ENCODE results near the gene CRB2.

Gene CRB2

DNA sequence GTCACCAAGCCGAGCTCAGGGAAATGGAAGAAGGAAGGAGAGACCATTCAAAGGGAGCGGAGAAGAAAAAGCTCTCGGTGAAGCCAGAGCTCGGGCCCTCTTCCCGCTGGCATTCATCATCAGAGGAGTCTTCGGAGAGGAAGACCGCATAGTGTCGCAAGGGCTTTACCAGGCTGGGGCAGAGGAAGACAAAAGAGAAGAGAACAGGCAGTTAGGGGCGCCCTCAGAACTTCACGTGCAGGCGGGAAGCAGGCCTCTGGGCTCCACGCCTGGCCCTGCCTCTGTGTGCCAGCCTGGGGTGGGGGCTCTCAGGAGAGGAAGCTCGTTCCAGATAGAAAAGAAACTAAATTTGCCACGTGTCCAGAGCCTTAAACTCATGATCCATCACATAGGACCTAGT is 31.7 kb downstream of the CRB2 start:
- TF ChIP-seq GATA3 (IDR thresholded peaks at IDR 0.05; ENCODE audit: low read depth, low read length): no peak
- TF ChIP-seq GATA2 (IDR thresholded peaks at IDR 0.05; ENCODE audit: low read depth, low read length): no peak

DNA sequence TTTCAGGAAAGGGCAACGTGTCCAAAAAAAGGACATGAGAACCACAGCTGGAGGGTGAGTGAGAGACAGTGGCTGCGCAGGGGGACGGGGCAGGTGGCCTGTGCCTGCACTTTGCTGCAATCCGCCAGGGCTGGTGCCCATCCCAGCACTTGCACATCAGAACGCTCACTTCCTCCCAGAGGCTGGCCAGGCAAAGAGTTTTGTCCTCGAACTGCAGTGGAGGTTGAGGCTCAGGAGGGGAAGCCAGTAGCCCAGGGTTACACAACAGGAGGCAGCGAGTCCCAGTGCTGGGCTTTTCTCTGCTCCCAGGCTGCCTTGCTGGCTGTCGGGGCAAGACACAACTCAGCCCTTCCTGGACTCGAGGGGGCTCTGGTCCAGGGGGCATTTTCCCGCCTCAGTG is 33.1 kb downstream of the CRB2 start:
- TF ChIP-seq GATA3 (IDR thresholded peaks at IDR 0.05; ENCODE audit: low read depth, low read length) (no peak), GATA2 (IDR thresholded peaks at IDR 0.05; ENCODE audit: low read depth, low read length) (no peak)

DNA sequence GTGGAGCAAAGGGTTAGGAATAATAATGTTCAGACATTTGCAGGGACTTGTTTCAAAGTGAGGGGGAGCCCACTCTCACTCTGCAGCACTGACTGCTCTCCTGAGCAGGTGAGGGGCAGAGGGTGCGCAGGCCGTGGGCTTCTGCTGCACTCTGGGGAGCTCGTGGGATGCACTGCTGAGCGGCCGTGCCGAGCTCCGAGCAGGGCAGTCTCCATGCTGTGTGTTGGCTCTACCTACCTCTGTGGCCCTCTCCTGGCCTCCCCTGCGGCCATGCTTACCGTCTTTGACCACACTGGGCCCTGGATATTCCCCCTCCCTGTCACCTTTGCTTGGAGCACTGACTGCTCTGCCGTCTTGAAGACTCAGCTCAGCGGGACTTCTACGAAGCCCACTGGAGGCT is 33.7 kb downstream of the CRB2 start:
- TF ChIP-seq GATA2 (IDR thresholded peaks at IDR 0.05; ENCODE audit: low read depth, low read length) (no peak), GATA3 (IDR thresholded peaks at IDR 0.05; ENCODE audit: low read depth, low read length) (no peak)

DNA sequence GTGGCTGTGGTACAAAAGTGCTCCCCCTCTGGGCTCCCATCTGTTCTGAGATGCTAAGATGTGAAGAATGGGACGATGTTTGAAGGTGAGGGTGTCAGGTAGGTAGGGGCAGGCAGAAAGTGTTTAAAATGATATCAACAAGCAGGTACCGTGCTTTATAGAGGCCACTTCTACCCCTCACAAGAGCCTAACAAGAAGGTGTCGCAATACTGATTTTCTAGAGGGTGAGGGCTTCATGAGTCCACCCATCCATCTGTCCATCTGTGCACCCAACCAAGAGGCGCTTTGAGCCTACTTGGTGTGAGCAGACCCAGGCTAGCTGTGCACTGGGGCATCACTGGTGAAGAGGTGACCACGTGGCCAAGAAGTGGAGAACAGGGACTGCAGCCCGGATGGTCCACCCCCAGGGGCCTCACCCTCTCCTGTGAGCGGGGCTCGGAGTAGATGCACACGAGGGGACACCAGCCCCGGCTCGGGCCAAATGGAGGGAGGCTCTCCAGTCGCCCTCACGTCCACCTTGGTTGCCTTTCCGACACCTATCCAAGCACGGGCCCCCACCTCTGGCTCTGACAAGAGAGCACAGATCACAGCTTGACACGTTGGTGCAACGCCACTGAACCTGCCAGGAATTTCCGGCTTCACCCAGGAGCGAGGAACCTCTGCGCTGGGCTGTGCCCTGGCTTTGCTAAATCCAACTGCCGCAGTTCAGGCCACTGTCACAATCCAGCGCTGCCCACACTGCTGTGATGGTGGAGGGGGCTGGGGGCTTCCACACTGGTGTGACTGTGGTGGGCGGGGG is 34.5 kb downstream of the CRB2 start:
- TF ChIP-seq GATA3 (IDR thresholded peaks at IDR 0.05; ENCODE audit: low read depth, low read length) (no peak), GATA2 (IDR thresholded peaks at IDR 0.05; ENCODE audit: low read depth, low read length) (no peak)

DNA sequence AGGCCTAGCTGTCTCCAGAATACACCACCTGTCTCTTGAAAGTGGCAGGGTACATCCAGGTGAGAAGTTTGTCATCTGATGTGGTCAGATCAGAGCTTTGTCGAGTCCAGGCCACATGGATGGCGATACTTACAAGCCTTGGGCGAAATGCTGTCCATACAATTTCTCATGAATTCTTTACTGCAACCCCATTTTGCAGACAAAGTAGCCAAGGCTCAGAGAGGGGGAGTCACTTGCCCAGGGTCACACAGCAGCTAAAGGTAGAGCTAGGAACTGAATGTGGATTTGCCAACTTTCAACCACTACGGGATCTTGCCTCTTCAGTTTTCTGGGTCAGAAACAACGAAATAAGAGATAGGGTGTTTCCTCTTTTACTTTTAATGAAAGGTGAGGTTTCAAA is 35.2 kb downstream of the CRB2 start:
- TF ChIP-seq GATA2 (IDR thresholded peaks at IDR 0.05; ENCODE audit: low read depth, low read length) (no peak), GATA3 (IDR thresholded peaks at IDR 0.05; ENCODE audit: low read depth, low read length) (no peak)

DNA sequence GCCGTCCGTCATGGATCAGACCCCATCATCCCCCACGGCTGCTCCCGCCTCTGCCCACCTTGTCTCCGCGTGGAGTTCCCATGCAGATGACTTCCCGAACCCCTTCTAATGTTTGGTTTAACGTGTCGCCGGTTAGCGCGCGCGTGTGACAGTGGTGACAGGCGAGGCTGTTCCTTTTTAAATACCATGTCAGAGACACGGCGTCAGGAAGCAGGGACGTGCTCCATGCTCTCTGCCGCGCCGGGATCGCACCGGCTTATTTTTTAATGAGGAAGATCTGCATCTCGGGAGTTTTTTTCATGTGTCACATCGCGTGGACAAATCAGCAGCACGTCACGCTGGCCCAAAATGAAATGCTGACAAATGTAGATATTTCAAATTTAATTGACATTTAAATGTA is 35.9 kb downstream of the CRB2 start:
- TF ChIP-seq GATA3 (IDR thresholded peaks at IDR 0.05; ENCODE audit: low read depth, low read length) (no peak), GATA2 (IDR thresholded peaks at IDR 0.05; ENCODE audit: low read depth, low read length) (no peak)

DNA sequence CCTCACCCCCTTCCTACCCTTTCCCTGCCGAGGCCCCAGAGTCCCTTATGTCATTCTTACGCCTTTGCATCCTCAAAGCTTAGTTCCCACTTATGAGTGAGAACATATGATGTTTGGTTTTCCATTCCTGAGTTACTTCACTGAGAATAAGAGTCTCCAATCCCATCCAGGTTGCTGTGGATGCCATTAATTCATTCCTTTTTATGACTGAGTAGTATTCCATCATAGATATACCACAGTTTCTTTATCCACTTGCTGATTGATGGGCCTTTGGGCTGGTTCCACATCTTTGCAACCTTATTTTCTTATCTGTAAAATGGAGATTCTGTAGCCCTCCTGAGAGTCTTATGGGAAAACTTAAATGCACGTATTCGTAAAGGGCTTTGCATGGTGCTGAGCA is 36.8 kb downstream of the CRB2 start:
- TF ChIP-seq GATA2 (IDR thresholded peaks at IDR 0.05; ENCODE audit: low read depth, low read length): no peak
- TF ChIP-seq GATA3 (IDR thresholded peaks at IDR 0.05; ENCODE audit: low read depth, low read length): no peak

DNA sequence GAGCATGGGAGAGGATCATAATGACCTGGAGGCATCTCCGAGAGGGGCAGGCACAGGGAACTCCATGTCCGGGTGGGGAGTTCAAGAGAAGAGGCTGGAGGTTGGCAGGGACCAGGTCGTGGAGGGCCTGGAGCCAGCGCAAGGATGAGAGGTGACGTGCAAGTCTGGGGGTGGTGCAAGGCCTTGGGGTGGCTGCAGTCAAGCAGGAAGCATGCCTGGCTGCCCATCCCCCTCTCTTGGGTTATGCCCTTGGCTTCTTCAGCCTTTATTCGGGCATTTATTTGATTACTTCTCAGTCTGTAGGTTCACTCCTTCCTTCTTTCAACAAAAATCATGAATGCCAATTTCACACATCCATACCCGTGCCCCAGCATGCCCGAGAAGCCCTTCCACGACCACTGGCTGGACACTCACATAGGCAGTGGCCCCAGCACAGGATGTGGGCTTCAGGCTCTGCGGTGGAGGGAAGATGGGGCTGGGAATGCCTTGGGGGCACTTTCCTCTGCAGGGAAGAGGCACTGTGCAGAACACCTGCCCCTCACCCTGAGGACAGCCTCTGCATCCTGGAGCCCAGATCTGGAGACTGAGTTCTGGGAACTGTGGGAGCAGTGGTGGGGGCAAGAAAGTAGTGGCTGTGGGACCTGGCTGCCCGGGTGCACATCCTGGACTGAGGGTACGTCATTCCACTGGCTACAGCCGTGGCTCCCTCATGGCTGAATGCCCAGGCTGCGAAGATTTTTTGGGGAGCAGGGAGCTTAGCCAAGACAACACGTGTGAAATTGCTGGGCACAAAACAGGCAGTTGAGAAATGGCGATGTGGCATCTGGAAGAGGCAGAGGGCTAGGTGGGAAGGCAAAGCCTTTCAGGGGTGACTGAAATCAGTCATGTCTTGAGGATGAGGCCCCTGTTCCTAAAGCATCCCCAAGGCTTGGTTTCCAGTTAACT is 38.6 kb downstream of the CRB2 start:
- TF ChIP-seq GATA3 (IDR thresholded peaks at IDR 0.05; ENCODE audit: low read depth, low read length): no peak
- TF ChIP-seq GATA2 (IDR thresholded peaks at IDR 0.05; ENCODE audit: low read depth, low read length): no peak

DNA sequence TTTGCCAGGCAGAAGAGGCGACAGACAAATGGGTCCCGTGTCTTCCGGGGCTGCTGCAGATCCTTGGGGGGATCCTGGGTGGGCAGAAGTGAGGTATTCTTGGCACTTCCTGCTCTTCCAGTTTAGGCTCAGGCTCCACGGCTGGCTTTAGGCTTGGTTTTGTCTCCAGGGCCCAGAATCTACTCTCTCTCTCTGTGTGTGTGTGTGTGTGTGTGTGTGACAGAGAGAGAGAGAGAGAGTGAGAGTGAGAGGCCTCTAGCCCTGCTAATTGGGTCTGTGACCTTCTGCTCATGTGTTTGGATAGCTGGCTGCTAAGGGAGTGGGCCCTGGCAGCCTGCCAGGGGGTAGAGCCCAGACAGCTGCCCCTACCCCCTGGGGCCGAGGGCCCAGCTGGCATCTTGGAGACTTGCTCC is 39.3 kb downstream of the CRB2 start:
- TF ChIP-seq GATA3 (IDR thresholded peaks at IDR 0.05; ENCODE audit: low read depth, low read length) (no peak), GATA2 (IDR thresholded peaks at IDR 0.05; ENCODE audit: low read depth, low read length) (no peak)

DNA sequence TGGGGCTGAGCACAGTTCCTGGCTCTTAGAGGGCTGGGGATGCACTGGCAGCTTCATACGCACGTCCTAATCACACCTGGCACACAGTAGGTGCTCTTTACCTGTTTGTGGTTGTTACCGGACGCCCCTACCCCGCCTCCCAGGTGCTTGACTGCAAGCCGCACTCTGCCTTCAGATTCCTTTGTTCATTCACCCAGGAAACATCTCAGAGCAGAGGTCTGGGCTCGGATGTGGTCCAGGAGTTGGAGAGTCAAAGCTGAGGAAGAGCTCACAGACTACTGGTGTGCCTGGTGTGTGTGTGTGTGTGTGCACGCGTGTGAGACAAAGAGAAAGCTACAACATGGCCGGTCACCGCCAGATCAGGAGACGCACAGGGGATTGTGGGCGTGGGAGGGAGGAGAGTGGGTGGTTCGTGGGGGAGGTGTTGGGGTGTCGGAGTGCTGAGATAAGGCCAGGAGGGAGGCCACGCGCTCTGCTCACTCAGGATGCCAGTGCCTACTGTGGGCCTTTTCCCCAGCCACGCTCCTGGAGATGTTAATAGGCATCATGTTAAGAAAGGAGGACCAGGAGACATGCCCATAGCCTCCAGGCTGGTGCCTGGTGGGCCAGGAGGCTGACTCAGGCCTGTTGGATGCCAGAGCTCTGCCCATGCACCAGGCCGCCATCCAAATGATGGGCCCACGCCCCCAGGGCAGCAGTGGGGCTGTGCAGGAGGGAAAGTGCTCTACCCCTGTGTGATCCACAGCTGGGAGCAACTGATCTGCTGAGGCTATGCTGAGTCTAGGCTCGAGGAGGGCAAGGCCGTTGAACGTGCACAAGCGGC is 39.9 kb downstream of the CRB2 start:
- TF ChIP-seq GATA2 (IDR thresholded peaks at IDR 0.05; ENCODE audit: low read depth, low read length) (no peak), GATA3 (IDR thresholded peaks at IDR 0.05; ENCODE audit: low read depth, low read length) (no peak)

DNA sequence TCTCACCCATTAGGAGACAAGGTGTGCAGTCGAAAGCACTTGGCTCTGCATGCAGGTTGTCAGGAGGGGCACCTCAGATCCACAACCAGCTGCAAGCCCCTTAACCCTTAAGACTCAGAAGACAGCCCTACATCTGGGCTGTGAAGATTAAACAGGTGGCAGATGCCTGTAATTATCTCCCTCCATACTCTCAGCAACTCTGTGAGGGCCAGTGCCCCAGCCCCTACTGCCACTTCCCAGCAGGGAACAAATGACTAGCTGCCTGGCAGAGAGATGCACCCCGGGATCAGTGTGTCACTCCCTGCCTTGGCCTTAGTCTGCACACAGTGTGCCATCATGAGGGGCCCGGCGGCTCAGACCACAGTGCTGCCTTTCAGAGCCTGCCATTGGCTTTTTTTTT is 42.0 kb downstream of the CRB2 start:
- TF ChIP-seq GATA3 (IDR thresholded peaks at IDR 0.05; ENCODE audit: low read depth, low read length) (no peak), GATA2 (IDR thresholded peaks at IDR 0.05; ENCODE audit: low read depth, low read length) (no peak)

DNA sequence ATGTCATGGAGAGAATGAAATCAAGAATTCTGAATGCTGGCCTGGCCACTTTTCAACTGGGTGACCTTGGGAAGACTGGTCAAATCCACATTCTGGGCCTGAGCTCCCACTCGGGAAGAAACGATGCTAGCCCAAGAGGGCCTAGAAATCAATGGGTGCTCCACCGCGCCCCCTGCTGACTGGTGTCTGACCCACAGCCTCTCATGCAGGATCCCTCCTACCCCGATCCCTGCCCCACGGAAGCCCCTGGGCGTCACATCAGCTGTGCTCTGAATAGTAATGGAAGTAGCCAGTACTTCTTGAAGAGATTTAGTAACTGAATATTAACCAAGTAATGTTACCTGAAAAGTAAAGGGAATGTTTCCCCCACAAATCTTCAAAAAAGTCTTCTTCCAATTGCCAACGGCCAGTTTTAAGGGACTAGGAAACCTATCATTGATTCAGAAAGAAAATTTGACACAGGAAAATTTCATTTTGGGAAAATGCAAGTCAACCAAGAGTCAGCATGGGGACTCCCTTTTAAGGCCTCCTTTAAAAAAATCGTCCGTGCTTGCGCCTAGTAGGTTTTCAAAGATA is 43.9 kb downstream of the CRB2 start:
- TF ChIP-seq GATA3 (IDR thresholded peaks at IDR 0.05; ENCODE audit: low read depth, low read length): no peak
- TF ChIP-seq GATA2 (IDR thresholded peaks at IDR 0.05; ENCODE audit: low read depth, low read length): no peak

DNA sequence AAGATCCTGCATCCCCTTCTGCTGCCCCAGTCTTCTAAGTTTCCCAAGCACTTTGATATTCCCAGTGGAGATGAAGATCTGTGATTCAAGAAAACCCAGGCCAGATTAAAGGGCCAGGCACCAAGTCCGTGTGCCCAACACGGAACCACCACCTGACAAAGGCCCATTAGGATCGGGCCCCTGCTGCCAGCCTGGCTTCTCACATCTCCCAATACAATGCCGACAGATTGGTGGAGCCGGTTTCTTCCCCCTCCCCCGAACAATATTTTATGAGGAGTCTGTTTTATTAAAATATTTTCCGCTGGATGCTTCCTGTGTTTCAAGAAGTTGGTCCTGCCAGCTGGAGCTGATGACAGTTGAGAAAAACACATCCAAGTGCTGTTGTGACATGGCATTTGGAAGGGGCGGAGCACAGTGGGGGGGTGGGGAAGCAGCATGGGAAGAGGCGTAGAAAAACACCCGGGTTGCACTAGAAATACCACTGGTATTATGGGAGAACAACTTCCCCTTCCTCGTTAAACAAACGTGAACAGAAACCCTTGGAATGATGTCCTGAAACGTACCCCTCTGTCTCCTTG is 45.0 kb downstream of the CRB2 start:
- TF ChIP-seq GATA3 (IDR thresholded peaks at IDR 0.05; ENCODE audit: low read depth, low read length): no peak
- no peak for TF ChIP-seq GATA2 (IDR thresholded peaks at IDR 0.05; ENCODE audit: low read depth, low read length)
